ENCODE data around the gene PSORS1C1.
"Not testable (repeated sequence)": the region's sequence is repeated elsewhere in the genome, so short reads cannot be mapped to it uniquely, and the experiment has no call there.

The PSORS1C1 gene

DNA sequence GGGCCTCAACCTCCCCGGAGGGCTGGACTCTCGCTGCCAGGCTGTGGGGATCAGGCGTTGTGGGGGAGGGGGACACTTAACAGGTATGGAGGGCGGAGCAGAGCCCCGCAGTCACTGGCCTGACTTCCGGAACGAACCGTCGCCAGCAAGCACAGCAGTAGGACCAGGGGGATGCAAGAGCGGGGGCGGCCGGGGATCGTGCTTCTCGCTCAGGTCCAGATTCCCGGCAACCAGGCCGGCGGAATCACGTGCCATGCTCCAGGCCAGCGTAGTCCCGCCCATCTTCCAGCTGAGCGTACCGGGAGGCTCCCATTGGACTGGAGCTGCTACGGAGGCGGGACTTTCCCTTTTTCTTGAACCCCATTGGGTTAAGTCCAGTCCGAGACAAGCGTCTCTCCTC, 65.9 kb downstream of the PSORS1C1 start:
- peak; percentile 73 for DNase-seq

DNA sequence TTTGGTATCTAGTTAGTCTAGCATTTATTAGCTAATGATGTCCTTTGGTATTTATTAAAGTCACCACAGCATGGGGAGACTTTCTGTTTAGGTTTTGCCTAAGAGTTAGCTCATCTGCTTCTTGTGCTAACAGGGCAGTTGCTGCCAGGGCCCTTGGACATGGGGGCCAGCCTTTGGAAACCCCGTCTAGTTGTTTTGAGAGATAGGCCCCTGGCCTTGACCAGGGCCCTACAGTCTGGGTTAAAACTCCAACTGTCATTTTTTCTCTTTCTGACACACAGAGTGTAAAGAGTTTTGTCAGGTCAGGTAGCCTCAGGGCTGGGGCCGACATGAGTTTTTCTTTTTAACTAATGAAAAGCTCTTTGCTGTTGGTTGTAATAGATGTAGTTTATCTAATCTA, 68.7 kb downstream of the PSORS1C1 start:
- not testable (repeated sequence) for DNase-seq

DNA sequence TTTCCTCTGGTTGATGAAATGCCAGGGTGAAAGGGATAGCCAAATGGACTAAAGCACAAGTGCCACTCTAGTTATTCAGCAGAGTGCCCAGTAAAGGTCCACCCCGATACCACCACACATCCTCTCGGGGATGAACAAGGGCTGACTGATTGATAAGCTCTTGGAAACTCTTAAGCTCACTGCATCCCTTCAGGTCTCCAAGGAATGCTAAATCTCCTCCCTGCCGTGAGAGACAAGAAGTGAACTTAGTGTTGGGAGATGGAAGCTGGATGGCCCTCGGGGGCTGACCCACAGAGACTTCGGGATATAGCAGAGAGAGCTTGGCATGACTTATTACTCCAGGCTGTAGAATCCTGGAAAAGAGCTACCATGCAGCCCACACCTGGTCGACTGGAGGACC, 69.3 kb downstream of the PSORS1C1 start:
- not testable (repeated sequence) for DNase-seq

DNA sequence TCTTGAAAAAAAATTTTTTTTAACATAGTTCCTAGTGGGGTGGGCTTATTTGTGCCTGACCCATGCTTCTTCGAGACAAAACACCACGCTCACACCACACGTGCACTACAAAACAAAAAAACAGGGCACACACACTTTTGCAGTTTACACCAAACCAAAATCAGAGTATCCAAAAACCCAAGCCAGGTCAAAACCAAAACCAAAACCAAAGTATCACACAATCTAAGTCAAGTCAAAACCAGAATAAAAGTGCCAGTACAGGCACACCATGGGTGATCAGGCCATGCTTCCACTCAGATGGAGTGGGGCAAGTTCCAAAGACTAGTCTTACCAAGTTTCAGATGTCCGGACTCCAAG, 71.1 kb downstream of the PSORS1C1 start:
- not testable (repeated sequence) for DNase-seq

DNA sequence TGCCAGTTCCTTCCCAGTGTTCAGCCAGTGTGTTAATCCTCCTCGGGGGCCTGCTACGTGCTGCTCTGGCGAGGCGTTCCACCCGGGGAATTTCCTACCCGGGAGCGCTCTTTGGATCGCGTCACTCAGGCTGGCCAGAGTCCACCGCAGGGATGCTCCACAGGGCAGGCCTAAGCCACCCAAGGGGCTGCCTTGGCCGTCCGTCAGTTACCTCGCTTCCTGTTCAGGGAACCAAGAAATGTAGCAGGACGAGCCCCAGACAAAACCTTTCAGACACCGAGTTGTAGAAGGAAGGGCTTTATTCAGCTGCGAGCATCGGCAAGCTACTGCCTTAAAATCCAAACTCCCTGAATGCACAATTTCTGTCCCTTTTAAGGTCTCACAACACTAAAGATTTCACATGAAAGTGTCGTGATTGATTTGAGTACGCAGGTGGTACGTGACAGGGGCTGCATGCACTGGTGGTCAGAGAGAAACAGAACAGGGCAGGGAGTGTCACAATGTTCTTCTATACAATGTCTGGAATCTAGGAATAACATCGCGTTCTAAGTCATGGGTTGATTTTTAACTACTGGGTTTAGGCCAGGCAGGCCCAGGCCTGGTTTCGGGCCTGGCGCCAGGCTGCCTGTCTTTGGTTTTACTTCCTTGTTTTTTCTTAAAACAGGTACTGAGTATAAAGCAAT, 71.6 kb downstream of the PSORS1C1 start:
- no peak for DNase-seq

DNA sequence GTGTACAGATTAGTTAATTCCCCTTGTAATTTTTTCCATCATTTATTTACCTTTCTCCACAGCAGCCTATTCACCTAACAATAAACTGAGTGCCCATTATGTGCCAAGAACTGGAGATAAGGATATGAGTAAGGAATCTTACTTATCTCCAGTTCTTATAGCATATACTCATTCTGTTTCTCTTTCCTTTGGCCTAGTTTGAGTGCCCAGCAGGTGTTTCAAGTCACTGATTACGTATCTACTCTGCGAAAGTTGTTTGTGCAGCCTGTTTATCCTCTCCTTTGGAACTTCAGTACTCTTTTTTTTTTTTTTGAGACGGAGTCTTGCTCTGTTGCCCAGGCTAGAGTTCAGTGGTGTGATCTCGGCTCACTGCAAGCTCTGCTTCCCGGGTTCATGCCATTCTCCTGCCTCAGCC, 73.2 kb downstream of the PSORS1C1 start:
- no peak for DNase-seq

DNA sequence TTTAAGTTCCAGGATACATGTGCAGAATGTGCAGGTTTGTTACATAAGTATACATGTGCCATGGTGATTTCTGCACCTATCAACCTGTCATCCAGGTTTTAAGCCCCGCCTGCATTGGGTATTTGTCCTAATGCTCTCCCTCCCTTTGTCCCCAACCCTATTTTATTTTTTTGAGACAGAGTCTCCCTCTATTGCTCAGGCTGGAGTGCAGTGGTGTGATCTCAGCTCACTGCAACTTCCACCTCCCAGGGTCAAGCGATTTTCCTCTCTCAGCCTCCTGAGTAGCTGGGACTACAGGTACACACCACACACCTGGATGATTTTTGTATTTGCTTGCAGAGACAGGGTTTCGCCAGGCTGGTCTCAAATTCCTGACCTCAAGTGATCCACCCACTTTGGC, 74.6 kb downstream of the PSORS1C1 start:
- DNase-seq, result not testable (repeated sequence)
